Activated effector memory CD4-positive, alpha-beta T cell treated with anti-CD3 and anti-CD28 coated beads, Interleukin-2, amount 50 U/mL, for 16 hours (primary cell): ENCODE data around the gene VPREB1.
A peak's percentile ranks its signal among the peaks of the same experiment; 100 is the strongest.
"Not testable (repeated sequence)": the region's sequence is repeated elsewhere in the genome, so short reads cannot be mapped to it uniquely, and the experiment has no call there.

Experiments
- DNase-seq: peaks from one replicate; pipeline ENCODE4 v3.0.0-alpha.2; 2020

The VPREB1 gene

GRCh38 chr22:22214819-22215329, 29.7 kb upstream of the VPREB1 start:
- DNase-seq: no peak

GRCh38 chr22:22215659-22216449, 28.7 kb upstream of the VPREB1 start:
- no peak for DNase-seq

- no peak for DNase-seq
These were observed 28.1 kb upstream of the VPREB1 start for GRCh38 chr22:22216450-22216959.

- DNase-seq: no peak
These were observed 26.3 kb upstream of the VPREB1 start for GRCh38 chr22:22218302-22218701.

- DNase-seq: no peak
These were observed 25.2 kb upstream of the VPREB1 start for GRCh38 chr22:22219140-22219996.

- DNase-seq: not testable (repeated sequence)
These were observed 23.5 kb upstream of the VPREB1 start for GRCh38 chr22:22221043-22221442.

- no peak for DNase-seq
These were observed 18.0 kb upstream of the VPREB1 start for GRCh38 chr22:22226448-22227187.

GRCh38 chr22:22228421-22228820, 16.2 kb upstream of the VPREB1 start:
- DNase-seq: no peak

- no peak for DNase-seq
These were observed 15.7 kb upstream of the VPREB1 start for GRCh38 chr22:22228921-22229320.

- no peak for DNase-seq
These were observed 14.7 kb upstream of the VPREB1 start for GRCh38 chr22:22229683-22230420.

GRCh38 chr22:22230438-22230837, 14.1 kb upstream of the VPREB1 start:
- DNase-seq: no peak

- no peak for DNase-seq
These were observed 11.5 kb upstream of the VPREB1 start for GRCh38 chr22:22233081-22233480.

- peak; percentile 81 for DNase-seq
These were observed 9.0 kb upstream of the VPREB1 start for GRCh38 chr22:22235558-22235957.

- DNase-seq: no peak
These were observed 7.1 kb upstream of the VPREB1 start for GRCh38 chr22:22237521-22237920.

GRCh38 chr22:22239311-22239939, 5.2 kb upstream of the VPREB1 start:
- no peak for DNase-seq

- no peak for DNase-seq
These were observed 3.1 kb upstream of the VPREB1 start for GRCh38 chr22:22241554-22241898.

GRCh38 chr22:22242488-22242887, 2.1 kb upstream of the VPREB1 start:
- no peak for DNase-seq

- no peak for DNase-seq
These were observed 1.4 kb upstream of the VPREB1 start for GRCh38 chr22:22243033-22243680.

GRCh38 chr22:22245256-22245909, 797 bp downstream of the VPREB1 start:
- DNase-seq: no peak

- no peak for DNase-seq
These were observed 1.4 kb downstream of the VPREB1 start for GRCh38 chr22:22245935-22246525.
